HG02571 (cell line): ENCODE data around the gene TESK2.

Experiments
- ATAC-seq: cut with Tn5 transposase; IDR thresholded peaks from one replicate; pipeline ENCODE4 v1.9.1; 2021; ENCODE audit warnings: mild to moderate bottlenecking, moderate library complexity; ENCODE audit not compliant: unreplicated experiment

Gene TESK2

DNA sequence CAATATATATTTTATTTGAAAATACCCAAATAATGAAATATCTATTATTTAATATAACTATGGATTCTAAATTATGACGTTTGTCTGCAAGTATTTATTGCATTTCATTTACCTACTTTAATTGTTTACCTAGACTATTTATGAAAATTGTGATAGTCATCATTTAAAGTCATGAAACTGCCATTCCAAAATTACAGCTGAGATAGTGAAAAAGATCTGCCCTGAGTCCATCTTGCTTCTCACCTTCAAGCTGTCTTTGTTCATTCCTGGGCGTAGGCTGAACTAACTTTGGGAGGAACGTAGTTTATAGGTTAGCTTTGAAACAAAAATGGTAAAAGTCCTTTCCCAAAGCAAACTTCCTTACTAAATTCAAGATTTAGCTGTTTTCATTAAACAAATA, 176.7 kb downstream of the TESK2 start:
- no peak for ATAC-seq

GRCh38 chr1:45306905-45307304, 184.1 kb downstream of the TESK2 start:
- no peak for ATAC-seq

DNA sequence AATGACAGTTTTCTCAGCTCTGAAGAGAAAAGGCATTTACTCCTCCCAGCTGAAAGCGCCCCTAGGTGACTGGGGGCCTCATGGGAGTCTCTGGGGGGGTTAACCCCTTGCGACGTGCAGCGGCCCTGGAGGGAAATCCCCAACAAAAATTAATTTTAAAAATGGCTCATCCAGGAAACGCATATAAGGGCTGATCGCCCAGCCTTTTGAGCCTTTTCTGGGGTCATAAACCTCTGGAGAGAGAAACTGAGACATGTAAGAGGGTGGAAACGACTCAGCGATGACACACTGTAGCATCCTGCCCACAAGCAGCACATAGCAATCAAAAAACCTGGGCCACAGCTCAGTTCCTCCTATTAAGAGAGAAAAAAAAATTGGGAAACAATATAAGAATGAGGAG, 184.6 kb downstream of the TESK2 start:
- no peak for ATAC-seq

GRCh38 chr1:45305231-45305630, 185.7 kb downstream of the TESK2 start:
- ATAC-seq = no peak

DNA sequence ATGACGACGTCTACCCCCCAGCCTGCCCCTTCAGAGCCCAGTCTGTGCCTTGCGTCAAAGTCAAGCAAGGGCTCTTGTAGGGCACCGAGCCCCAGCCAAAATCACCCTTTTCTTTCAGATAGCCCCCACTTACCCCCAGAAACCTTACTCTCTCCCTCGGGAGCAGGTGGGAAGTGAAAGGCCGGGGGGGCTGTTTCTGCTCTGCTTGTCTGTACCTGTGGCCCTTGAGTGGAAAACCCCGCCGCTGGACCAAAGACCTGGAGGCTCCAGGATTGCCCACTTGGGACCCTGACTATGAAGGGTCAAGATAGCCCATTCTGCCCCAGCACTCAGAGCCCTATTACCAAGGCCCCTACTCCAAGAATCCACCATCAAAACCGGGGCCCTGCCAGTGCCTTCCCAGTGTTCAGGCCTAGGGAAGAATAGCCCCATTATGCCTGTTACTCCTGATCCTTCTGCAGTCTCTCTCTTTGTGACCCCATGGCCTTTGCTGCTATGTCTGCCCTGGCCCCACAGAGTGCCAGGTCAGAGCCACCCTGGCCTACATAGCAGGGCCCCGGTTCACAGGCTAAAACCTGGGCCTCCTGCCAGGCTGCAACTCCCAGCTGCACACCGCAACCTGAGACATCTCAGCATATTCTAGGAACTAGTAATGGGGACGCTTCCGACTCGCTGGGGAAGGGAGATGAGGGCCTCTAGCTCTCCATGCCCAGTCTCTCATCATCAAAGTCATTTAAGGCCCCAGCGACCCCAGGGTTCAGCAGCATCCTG, 186.5 kb downstream of the TESK2 start:
- ATAC-seq = peak; percentile 3

GRCh38 chr1:45303520-45304310, 187.2 kb downstream of the TESK2 start:
- peak; percentile 68 for ATAC-seq

GRCh38 chr1:45302505-45303150, 188.3 kb downstream of the TESK2 start:
- no peak for ATAC-seq

DNA sequence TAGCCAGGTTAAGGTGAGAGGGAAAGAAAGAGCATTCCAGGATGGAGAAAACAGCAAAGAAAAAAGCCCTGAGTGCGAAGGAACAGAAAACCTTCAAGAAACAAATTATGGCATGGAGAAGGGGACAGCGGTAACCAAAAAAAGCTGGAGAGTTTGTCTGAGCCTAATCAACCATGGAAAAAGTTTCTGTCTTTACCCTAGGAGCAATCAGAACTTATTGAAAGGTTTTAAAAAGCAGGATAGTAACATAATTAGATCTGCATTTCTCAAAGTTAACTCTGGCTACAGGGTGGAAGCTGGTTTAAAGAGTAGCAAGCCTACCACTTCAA, 190.3 kb downstream of the TESK2 start:
- ATAC-seq = no peak

DNA sequence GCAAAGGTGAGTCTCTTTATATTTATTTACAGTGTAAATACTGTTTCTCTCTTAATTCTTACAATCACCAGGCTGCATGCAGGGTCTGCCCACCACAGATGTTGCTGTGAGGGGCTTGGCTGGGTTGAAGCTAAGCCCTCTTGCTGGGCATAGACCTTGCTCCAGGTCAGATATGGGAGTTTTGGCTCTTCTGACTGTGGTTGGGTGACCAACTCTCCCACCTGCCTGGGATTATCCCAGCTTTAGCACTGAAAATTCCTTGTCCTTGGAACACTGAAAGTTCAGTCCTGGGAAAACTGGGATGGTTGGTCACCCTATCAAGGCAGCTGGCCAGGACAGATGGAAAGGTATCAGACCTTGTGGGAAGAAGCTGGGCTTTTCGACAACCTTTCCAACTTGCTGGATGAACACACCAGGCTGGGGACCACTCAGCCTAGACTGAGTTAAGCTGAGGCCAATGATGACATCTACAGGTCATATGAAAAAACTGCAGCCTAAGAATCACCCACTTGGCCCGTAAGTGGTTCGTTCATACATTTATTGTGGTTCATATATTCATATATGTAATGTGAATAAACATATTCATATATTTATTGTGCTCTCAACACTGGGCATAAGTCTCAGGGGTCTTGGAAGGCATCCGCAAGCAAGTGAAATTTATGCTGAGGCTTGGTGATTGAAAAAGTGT, 190.8 kb downstream of the TESK2 start:
- ATAC-seq = no peak

DNA sequence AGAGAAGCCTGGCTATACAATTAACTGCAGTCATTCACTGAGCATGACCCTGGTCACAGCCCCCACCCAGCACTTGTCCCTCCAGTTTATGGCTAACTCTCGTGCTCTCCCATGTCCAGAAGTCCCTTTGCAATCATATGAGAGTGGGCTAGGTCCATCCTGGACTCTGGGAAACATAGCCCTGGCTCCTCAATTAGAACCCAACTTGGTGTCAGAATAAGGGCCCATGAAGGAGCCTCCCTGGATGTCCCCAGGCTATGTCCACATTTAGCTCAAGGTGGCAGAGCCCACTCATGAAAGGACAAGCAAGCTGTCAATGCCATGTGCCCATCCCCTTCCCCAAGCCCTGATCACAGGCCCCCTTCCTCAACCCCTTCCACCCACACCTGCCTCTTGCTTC, 191.7 kb downstream of the TESK2 start:
- no peak for ATAC-seq

DNA sequence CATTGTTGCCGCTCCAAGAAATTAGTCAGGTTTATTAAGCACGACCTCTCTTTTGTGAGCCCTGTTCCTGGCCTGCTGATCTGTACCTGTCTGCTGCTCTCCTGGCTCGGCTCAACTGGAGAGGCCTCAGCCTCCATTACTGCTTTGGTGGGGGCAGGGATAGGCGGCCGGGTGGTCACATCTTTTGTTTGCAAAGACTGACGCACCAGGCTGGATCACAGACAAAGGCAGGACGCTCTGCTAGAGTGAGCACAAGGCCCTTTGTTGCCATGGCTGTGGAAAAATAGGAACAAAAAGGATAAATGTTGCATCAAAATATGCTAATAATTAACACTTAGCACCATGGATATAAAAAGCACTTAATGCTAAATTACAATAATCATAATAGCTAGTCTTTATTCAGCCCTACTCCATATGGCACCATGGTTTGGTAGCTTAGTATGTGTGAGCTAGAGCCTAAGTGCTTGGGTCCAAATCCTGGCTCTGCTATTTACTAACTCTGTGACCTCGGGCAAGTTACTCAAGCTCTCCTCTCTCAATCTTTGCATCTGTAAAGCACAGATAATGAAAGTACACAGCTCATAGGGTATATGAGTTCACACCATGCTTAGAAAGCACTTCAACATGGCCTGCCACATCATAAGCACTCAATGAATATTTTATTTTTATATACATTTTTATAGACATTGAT, 193.2 kb downstream of the TESK2 start:
- no peak for ATAC-seq
